Nucleus accumbens (tissue), 56 donors: Measurements from ENCODE around the gene MEFV.
"Not testable (repeated sequence)": the region's sequence is repeated elsewhere in the genome, so short reads cannot be mapped to it uniquely, and the experiment has no call there.

ENCODE experiments used
- DNase-seq, 56 donors: peaks; one replicate each; lab custom pipeline; 2025; lab: John Stamatoyannopoulos, UW

MEFV gene

DNA sequence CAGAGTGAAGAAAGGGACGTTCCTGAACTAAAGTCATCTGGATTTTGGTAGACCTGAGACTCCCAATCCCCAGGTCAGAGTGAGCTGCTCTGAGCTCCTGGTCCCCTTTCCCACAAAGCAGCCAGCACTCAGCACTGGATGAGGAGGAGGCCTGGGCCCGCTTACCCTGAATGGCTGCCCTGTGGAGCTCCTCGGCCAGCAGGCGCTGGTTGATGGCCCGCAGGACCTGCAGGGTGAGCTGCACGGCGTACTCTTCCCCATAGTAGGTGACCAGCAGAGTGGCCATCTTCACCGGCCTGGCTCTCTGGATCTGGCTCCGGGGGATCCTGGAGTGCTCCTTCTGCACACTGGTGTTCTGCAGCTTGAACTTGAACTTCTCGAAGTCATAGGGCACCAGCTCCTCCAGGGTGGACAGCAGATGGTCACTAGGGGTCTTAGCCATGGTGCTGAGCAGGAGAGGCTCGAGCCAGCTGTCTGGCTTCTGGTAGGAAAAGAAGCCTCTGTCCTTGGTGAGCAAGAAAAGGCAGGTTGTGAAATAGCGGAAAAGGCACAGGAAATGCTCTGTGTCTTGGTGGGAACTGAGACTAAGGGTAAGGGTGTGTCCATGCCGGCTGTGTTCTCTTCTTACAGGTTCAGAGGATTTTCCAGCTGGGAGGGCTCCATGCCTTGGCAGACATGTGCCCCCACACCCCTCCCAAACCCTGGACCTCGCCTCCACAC, at the start of gene MEFV:
Gene MEFV (minus strand): TSS at position 488 of the 720 bp plus-strand sequence. CDS start 46 bp downstream, at position 442.
- DNase-seq: no peak

GRCh38 chr16:3306078-3306477, 49.6 kb upstream of the MEFV start:
- DNase-seq: no peak

- DNase-seq: peak; percentile 53 to 97 (median 91)
These were observed 49.0 kb upstream of the MEFV start, which contains the start of the genes TIGD7 and ZNF75A for GRCh38 chr16:3305109-3306068. TSS of gene TIGD7 (minus strand) at chr16:3305430. CDS start at chr16:3300614, 4,816 bp downstream. TSS of gene ZNF75A (plus strand) at chr16:3305497. CDS start at chr16:3308429, 2,932 bp downstream.

DNA sequence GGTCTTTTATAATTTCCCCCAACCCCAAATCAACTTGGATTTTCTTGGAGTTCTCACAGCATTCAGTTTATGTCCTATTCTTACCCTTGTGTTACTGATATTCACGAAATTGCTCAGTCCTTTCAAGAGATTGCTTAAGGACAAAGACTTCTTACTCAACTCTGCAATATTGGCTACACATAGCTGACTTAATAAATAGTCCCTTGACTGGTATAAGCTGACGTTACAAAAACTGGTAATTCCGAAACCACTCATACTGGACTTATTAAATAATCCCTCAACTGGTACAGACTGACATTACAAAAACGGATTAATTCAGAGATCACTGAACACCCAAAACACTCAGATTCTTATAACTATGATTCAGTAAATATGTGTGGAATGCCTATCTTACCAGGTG, 47.9 kb upstream of the MEFV start:
- DNase-seq: no peak

DNA sequence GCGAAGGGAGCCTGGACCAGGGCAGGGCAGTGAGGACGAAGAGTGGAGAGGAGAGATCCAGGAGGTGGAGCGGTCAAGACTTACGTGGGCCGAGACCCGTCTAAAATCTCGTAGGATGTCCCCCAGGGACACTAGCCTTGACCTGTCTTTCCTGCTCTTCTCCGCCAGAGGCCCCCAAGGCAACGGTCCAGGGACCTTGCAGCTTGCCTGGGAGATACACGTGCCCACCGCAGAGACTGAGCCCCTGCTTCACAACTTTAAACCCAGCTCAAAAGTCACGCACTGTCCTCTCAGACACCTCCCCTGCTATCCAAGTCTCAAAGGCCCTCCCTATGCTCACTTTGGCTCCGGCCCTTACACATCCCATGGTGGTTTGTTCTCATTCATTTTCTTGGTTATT, 39.4 kb upstream of the MEFV start:
- DNase-seq: peak in 11 of 56 donors; percentile 6 to 48 (median 14)

- peak in 1 of 56 donors; percentile 4 for DNase-seq
These were observed 38.8 kb upstream of the MEFV start for GRCh38 chr16:3295209-3295608.

DNA sequence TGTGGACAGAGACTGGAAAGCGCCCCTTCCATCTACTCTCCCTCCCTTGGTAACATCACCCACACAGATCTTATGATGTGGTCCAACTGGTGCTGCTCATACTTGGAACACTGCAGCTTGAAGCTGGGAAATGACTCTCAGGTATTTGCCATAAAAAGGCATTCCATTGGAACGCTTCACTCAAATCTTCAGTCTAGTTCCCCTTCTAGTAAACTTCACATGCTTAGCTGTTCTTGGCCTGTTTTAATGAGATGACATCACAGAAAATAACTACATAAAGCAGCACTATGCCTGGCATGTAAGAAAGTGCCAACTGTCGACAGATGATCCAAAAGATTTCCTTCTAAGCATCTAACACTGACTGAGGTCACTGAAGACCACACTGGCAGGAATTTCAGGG, 36.2 kb upstream of the MEFV start:
- DNase-seq: no peak

DNA sequence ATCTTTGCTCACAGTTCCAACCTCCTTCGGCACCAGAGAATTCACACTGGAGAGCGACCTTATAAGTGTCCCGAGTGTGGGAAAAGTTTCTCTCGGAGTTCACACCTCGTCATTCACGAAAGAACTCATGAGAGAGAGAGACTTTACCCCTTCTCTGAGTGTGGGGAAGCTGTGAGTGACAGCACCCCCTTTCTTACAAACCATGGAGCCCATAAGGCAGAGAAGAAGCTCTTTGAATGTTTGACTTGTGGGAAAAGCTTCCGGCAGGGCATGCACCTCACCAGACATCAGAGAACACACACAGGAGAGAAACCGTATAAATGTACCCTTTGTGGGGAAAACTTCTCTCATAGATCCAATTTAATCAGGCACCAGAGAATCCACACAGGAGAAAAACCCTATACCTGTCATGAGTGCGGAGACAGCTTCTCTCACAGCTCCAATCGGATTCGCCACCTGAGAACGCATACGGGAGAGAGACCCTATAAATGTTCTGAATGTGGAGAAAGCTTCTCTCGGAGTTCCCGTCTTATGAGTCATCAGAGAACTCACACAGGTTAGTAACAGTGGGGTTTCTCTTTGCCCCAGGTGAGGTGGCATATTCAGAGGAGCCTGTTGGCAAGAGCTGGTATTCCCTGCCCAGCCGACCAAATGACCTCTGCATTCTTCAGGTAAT, 33.7 kb upstream of the MEFV start:
- DNase-seq: no peak

DNA sequence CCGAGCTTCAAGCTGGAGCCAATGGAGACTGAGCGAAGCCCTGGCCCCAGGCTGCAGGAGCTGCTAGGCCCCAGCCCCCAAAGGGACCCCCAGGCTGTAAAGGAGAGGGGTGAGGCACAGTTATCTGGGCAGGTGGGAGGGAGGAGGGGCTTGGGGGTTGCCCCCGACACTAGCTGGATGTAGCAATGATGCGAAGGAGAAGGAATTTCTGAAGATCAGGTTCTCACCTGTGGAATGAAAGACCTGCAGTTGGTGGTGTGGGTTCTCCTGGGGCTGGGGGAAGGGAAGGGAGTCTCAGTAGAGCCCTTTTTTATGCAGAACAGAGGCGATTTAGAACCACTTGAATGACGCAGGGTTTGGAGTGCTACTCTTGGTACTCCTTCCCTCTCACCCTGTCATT, 28.7 kb upstream of the MEFV start:
- DNase-seq: no peak

- peak in 2 of 56 donors; percentile 41 to 51 for DNase-seq
These were observed 27.4 kb upstream of the MEFV start for GRCh38 chr16:3283543-3284447.

DNA sequence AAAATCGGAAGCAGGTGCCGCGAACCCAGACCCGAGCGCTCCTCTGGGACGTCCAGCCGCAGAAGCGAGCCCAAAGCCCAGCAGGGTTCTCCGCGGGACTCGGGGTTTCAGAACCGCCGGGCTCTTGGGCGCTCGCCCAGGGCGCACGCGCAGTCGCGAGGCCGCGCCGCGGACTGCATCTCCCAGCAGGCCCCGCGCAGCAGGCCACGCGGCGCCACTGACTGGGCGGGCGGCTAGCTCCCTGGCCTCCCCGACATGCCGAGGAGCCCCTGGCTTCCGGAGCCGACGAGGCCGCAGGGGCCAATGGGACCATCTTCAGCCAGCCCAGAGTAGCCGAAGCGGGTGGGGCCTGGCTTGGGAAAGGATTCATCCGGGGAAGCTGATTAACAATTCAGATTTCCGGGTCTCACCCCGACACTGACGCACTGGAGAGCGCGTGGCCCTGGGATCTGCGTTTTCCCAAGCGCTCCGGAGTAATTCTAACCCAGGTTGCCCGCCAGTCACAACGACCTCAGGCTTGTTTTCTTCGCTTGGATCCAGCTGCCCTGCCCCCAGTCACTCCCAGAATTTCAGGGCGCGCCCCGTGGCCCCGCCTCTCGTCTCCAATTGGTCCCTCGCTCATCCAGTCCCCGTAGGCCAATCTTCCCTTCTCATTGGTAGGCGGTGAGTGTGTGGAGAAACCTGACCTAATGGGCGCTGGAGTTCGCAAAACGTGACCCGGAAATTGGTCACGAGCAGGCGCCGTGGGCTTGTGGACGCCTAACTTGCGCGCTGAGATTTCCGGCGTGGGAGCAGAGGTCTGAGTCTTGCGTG, 26.5 kb upstream of the MEFV start, which contains the start of gene ZNF263:
Gene ZNF263 (plus strand): TSS at position 762 of the 813 bp plus-strand sequence. CDS start 328 bp downstream, outside the sequence.
- peak; percentile 47 to 98 (median 95) for DNase-seq

- peak in 1 of 56 donors; percentile 72 for DNase-seq
These were observed 25.8 kb upstream of the MEFV start for GRCh38 chr16:3282103-3282729.

DNA sequence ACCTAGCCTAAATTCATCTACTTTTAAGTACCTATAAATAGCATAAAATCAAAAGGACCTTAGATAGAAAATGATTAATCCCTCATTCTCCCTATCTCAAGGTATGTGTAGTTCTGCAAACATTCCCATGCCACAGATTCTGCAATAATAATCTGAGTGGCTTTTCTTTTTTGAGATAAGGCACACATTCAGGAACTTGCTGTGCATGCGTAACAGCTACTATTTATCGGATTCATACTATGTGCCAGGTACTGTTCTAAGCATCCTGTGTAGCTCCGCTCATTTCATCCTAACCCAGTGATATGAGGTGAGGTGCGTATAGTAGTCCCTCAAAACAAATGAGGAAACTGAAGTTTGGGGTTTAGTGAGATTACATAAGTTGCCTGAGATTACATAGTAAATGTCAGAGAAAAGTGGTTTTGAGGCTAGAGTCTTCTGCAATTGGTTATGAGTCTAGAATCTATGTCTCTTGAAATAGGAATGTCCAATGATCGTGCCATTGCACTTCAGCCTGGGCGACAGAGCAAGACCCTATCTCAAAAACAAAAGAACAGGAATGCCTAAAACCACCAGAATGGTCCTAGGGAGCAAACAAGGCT, 24.9 kb upstream of the MEFV start:
- DNase-seq: no peak

- no peak for DNase-seq
These were observed 20.2 kb upstream of the MEFV start for GRCh38 chr16:3276679-3277078.

- no peak for DNase-seq
These were observed 18.5 kb upstream of the MEFV start for GRCh38 chr16:3274947-3275346.

- DNase-seq: no peak
These were observed 18.1 kb upstream of the MEFV start for GRCh38 chr16:3274490-3274889.

DNA sequence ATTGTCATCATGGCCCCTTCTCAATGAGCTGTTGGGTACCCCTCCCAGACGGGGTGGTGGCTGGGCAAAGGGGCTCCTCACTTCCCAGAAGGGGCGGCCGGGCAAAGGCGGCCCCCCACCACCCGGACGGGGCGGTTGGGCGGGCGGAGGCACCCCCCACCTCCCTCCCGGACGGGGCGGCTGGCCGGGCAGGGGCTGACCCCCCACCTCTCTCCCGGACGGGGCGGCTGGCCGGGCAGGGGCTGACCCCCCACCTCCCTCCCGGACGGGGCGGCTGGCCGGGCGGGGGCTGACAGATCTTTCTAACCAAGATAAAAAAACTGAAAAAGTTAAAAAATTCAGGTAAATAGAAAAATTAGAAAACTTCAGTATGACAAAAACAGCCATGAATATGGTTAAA, 14.8 kb upstream of the MEFV start:
- not testable (repeated sequence) for DNase-seq

DNA sequence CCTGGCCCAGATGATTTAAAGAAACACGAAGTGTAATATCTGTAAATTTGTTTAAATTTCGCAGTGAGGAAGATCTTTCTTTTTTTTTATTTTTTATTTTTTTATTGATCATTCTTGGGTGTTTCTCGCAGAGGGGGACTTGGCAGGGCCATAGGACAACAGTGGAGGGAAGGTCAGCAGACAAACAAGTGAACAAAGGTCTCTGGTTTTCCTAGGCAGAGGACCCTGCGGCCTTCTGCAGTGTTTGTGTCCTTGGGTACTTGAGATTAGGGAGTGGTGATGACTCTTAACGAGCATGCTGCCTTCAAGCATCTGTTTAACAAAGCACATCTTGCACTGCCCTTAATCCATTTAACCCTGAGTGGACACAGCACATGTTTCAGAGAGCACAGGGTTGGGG, 14.3 kb upstream of the MEFV start:
- not testable (repeated sequence) for DNase-seq
